HG03342 (cell line): ENCODE measurements around the gene FAM186B.

Source experiments
- ATAC-seq: cut with Tn5 transposase; IDR thresholded peaks from one replicate; pipeline ENCODE4 v1.9.1; 2021; ENCODE audit warnings: mild to moderate bottlenecking, moderate library complexity; ENCODE audit not compliant: unreplicated experiment

The FAM186B gene

DNA sequence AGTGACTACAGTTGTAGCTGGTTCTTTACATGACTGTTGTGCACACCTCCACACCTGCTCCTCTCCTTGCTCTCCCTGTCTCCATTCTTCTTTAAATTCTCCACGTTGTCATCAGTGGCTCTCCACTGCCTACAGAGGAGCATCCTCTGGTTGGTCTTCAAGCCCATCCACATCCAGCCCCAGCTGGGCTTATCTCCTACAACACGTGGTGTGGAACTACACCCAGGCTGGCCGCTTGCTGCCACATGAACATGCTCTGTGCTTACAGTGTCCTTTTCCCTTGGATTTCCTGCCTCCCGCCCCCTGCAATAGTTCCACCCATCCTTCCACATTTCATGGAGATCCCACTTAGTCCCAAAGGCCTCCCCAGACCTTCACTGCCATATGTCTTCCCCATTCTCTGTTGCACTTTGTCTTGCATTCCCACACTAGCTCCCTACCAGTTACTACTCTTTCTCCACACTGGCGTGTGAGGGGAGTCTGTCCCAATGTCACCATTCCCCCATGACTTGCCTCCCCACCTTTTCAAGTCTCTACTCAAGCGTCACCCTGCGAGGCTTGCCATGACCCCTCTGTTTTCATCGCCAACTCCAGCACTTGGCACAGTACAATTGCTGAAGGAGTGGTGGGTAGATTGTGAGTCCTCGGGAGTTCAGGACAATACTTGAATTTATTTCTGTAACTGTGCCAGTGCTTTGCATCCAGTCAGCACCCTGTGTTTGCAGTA lies 27.7 kb downstream of the FAM186B start:
- ATAC-seq = no peak

- ATAC-seq = peak; percentile 23
These were observed 36.8 kb downstream of the FAM186B start for GRCh38 chr12:49568442-49569162.

DNA sequence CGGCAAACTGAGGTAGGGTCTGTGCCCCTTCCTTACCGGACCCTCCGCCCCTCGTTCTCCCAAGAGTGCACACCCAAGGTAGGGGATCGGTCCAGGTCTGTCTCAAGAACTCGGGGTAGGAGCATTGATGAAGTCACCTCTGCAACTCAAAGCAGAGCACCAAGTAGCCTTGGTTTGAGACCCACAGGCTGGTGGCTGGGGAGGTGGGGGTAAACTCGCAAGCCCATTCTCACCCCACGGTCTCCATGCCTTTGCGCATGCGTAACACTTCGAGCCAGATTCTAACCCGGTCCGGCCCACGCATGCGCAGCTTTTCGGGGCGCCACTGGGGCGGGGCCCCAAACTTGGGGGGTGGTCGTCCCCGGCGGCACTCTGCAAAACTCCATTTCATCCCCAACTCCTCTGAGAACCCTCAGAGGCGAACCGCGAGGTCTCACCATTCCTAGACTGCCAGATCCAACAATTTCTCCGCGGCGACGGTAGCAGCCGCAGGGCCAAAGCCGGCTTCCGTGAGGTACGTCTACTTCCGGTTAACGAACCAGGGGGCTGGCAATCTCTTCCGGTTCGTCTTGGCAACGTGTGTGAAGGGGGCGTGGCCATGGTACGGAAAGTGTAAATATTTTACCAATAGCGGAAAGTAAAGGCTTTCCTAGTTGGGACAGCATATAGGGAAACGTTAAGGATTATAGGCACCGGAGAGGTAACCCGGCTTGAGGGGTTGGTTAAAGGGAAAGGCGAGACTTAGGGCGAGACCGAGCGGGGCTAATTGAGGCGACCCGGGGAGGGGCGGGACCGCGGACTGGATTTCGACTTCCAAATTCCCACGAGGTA lies 37.6 kb downstream of the FAM186B start, which contains the start of gene MCRS1:
TSS of gene MCRS1 (minus strand) at position 532 of the 831 bp plus-strand sequence. CDS start 1,411 bp downstream, outside the sequence.
- ATAC-seq = peak; percentile 77

GRCh38 chr12:49567302-49567610 lies 38.2 kb downstream of the FAM186B start:
- ATAC-seq = peak; percentile 3

- no peak for ATAC-seq
These were observed 39.1 kb downstream of the FAM186B start for GRCh38 chr12:49566361-49566760.

DNA sequence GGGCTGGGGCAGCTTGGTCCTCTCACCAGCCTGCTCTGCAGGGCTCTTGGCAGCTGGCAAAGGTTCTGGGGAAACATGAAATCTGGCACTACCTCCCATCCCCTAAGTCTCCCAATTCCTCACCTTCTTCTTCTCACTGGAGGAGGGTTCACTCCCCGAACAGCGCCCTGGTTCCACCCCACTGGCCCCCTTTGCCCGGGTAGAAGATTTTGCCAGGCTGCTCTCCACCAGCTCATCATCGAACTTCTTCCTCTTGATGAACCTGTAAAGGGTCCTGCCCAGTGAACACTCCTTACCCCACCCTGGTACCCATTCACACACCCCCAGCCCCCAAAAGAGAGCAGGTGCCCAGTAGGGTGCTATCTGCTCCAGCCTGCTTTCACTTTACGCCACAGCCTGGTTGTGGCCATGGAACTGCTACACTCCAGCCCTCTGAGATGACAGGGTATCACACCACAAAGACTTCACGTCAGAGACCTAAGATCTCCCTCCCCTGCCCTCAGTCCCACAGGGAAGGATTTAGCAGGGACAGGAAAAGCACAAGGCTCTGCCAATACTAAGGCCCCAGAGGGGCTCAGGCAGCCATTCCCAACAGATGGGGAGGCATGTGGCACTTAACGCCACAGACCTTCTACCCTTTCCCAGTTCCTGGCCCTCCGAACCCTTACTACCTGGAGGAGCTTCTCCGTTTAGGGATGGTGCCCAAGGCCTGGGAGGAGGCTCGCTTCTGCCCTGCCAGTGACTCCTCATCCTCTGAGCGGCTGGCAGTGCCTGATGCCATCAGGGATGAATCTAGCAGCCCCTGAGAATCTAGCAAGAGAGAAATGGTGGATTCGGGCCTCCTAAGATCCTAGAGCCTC lies 39.8 kb downstream of the FAM186B start:
- no peak for ATAC-seq

DNA sequence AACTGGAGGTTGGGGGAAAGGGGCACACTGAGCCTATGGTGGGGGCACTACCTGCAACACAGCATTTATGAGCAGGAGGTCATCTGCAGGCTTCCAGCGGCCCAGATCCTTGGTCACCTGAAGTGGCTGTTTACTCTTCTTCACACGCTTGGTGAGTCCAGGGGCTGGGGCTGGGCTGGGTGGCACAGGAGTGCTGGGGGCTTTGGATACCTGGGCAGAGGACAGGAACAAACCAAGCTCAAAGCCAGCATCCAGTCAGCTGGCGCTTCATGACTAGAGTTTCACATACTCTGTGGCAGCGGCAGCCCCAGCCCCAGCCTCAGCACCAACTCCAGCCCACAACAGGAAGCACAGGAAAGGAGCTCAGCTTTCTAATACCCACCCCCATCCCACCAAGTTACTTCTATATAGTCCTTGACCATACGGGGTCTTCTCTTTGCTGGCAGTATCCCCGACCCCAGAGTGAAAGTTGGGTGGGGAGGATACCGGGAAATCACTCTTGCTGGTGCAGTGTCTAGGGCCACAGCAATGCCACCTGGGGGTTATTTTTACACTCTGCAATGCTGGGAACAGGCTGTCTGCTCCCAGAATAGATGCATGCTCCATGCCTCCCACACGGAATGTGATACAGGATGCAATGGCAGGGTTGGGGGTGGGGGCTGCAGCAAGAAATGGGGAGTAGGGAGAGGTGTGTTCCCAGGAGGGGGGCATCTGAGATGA lies 40.6 kb downstream of the FAM186B start:
- ATAC-seq = no peak

DNA sequence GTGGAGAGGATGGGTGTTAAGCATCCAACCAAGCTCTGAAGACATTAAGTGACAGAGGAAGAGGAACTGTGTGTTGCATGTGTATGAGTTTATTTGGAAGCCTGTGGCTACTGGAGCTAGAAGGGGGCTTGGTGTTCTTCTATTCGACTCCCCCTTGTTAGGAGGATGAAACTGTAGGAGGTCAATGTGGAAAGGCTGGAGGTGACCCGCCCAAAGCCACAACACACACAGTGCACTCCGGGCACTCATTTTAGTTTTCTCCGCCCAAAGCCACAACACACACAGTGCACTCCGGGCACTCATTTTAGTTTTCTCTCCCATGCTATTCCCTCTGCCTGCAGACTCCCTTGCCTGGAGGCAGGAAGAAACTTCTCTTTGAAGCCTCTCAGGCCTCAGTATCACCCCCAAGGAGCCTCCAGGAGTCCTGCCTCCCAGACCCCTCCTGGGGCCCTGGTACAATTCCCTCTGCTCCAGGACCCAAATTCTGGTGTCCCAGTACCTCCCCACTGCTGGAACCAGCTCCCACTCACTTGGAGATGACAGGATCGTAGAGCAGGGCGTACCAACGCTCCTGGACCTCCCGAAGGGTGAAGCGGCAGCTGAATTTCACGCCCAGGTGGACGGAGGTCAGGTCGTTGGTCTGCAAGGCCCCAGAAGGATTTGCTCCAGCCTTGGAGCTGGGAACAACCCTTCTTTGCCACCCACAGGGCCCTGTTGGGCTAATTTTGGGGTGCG lies 41.3 kb downstream of the FAM186B start:
- no peak for ATAC-seq

DNA sequence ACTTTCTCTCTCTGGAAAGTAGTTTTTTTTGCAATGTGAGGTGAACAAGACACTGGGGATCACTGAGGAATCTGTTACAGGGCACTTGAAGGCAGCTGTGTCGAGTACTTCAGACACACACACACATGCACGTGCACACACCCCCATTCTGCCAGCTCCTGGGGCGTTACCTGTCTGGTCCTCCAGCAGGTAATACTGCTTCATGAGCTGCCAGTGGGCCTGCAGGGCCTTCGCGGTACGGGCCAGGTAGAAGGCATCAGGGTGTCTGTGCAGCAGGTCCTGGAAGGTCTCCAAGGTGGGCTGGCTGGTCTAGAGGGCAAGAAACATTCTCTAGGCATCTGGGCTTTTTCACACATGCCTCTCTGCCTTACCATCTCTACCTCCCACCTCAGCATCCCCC lies 42.6 kb downstream of the FAM186B start:
- no peak for ATAC-seq

GRCh38 chr12:49562233-49562632 lies 43.2 kb downstream of the FAM186B start:
- no peak for ATAC-seq

GRCh38 chr12:49560695-49561094 lies 44.7 kb downstream of the FAM186B start:
- no peak for ATAC-seq

GRCh38 chr12:49559011-49559675 lies 46.3 kb downstream of the FAM186B start:
- no peak for ATAC-seq

- ATAC-seq = no peak
These were observed 46.9 kb downstream of the FAM186B start for GRCh38 chr12:49558526-49558925.

DNA sequence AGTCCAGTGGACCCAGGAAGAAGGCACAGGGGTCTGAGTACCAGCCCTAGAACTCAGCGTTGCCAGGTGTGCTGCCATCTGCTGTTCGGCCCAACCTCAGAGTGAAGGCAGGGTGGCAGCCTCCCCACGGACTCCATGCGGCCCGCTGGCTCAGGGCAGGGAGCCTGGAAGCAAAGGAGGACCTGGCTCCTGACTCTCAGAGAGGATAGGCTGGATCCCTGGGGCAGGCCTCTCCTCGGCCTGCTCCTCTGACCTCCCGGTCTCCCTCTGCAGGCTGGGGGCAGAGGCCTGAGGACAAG lies 47.6 kb downstream of the FAM186B start:
- ATAC-seq = no peak

DNA sequence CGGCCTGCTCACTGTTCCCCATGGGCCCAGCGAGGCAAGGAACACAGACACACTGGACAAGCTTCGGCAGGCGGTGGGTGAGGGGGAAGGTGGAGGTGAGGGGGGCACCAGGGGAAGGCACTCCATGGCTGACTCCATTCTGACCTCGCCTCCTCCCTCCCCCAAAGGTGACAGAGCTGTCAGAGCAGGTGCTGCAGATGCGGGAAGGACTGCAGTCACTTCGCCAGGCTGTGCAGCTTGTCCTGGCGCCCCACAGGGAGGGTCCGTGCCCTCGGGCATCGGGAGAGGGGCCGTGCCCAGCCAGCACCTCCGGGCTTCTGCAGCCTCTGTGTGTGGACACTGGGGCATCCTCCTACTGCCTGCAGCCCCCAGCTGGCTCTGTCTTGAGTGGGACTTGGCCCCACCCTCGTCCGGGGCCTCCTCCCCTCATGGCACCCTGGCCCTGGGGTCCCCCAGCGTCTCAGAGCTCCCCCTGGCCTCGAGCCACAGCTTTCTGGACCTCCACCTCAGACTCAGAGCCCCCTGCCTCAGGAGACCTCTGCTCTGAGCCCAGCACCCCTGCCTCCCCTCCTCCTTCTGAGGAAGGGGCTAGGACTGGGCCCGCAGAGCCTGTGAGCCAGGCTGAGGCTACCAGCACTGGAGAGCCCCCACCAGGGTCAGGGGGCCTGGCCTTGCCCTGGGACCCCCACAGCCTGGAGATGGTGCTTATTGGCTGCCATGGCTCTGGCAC lies 48.1 kb downstream of the FAM186B start:
- no peak for ATAC-seq

DNA sequence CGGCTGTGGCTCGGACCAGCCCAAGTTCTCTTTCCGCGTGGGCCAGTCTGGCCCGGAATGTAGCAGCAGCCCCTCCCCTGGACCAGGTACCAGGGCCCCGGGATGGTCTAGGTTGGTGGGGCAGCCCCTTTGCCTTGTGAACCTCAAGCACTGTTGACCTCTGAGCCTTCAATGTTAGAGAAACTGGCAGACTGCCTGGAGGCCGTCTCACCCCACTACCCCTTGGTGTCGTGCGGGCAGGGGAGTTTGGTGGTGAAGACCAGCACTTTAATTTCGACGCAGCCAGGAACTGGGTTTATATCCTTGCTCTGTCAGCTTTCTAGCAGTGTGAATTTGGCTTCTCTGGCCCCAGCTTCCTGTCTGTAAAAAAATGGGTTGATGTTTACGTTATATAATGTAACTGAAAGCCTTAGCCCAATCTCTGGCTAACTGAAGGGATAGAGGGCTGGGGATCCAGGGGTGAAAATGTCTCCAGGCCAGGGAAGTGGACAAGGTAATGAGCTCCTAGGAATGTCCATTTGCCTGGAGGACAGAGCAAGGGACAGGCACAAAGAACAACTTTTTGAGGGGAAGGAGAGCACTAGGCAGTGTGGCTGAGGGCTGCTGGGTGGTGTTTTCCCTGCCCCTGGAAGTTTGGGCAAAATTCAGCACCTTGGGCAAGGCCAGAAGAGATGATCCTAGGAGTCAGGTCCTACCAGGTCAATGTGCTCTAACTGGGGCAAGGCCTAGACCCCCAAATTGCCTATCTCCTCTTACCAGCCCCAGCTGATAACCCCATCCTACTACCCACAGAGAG lies 48.9 kb downstream of the FAM186B start:
- ATAC-seq = no peak

GRCh38 chr12:49555631-49556390 lies 49.6 kb downstream of the FAM186B start:
- ATAC-seq = no peak
